Cerebellar cortex (tissue), 1 donor: ENCODE measurements around the gene PHF1.

Source experiments
- DNase-seq: peaks from one replicate; pipeline ENCODE4 v3.0.0-alpha.2; 2015; ENCODE audit warnings: low spot score

PHF1 gene

DNA sequence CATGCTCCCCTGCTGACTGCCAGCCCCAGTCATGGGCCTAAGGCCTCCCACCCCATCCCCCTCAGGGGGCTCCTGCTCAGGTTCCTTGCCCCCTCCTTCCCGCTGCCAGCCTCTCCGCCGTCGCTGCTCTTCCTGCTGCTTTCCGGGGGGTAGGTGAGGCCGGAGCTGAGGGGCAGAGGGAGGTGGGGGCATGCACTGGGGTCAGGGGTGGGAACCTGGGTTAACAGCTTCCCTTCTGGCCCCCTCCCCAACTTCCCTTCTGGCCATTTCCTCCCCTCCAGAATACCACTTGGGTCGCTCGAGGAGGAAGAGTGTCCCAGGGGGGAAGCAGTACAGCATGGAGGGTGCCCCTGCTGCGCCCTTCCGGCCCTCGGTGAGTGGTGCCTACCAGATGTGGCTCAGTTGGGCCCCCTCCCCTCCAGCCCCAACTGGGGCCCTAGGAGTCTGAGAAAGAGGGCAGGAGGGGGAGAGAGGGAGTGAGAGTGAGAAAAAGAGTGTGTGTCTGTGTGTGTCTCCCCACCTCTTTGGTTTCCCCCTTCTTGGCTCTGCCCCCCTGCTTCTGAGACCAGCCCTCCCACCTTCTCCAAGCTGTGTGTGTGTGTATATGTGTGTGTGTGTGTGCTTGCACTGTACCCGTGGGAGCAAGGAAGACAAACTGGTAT lies 21.2 kb downstream of the PHF1 start:
- DNase-seq: no peak

DNA sequence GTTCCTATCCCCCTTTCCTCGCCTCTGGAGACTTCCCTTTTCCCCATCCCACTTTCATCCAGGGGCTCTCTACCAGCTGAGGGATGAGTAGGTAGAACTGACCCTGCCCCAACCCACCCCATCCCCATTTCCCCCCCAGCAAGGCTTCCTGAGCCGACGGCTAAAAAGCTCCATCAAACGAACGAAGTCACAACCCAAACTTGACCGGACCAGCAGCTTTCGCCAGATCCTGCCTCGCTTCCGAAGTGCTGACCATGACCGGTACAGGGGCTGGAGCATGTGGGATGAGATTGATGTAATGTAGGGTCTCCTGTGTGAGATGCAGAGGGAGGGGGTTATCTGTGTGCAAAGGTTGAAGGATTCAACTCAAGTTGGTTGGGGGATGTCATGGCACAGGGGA lies 21.7 kb downstream of the PHF1 start:
- no peak for DNase-seq

DNA sequence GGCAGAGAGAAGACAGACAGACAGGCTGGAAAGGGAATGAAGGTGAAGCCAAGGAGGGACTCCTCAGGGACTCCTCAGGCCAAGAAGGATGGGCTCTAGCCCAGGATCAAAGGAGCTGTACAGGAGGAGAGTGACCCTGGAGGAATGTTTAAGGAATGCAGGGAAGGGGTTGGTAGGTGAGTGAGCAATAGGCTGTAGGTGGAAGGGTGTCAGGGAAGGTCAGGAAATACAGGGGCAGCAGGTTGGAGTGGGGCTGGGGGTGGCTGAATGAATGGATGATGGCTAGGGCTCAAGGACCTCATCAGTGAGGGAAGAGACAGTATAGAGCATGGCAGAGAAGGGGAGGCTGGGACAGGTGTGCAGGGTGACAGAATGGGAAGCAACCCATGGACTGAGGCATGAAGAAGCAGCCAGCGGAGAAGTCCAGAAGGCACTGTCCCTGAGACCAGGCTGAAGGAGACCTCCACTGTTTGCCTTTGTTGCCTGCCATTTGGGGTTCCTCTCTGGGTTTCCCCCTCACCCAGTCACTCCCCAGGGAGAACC lies 22.3 kb downstream of the PHF1 start:
- no peak for DNase-seq

DNA sequence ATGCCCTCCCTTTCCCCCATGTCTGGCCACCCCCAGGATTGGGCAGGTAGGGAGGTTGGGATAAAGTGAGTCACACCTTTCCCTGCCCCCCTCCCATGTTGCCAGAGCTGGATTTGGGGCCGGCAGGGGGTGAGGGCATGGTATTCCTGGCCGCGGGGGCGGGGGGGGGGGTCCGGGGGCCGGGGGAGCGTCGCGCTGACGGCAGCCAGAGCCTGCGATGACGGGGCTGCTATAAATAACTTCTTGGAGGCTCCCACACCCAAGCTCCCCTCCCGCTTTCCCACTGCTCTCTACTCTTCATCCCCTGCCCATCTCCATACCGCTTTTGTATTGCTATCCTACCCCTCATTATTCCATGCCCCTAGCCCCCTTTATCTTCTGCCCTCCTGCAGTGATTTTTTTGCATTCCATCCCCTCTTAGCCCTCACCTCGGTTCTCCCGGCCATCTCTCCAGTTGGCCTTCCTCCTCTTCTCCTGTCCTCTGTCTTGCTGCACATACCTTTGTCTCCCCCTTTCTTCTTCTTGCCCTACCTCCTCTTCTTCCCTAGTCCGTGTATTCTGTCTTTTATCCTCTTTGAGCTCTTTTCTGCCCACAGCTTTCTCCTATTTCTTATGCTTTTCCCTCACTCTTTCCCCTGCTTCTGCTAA lies 22.9 kb downstream of the PHF1 start:
- no peak for DNase-seq

DNA sequence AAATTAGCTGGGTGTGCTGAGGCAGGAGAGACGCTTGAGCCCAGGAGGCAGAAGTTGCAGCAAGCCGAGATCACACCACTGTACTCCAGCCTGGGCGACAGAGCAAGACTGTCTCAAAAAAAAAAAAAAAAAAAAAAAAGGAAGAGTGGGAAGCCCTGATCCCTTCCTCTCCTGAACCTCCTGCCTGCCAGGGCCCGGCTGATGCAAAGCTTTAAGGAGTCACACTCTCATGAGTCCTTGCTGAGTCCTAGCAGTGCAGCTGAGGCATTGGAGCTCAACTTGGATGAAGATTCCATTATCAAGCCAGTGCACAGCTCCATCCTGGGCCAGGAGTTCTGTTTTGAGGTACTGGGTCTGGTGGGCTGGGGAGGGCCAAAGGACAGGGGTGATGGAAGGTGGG lies 24.1 kb downstream of the PHF1 start:
- DNase-seq: no peak

DNA sequence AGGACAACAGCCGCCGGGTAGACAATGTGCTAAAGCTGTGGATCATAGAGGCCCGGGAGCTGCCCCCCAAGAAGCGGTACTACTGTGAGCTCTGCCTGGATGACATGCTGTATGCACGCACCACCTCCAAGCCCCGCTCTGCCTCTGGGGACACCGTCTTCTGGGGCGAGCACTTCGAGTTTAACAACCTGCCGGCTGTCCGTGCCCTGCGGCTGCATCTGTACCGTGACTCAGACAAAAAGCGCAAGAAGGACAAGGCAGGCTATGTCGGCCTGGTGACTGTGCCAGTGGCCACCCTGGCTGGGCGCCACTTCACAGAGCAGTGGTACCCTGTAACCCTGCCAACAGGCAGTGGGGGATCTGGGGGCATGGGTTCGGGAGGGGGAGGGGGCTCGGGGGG lies 26.9 kb downstream of the PHF1 start:
- no peak for DNase-seq

DNA sequence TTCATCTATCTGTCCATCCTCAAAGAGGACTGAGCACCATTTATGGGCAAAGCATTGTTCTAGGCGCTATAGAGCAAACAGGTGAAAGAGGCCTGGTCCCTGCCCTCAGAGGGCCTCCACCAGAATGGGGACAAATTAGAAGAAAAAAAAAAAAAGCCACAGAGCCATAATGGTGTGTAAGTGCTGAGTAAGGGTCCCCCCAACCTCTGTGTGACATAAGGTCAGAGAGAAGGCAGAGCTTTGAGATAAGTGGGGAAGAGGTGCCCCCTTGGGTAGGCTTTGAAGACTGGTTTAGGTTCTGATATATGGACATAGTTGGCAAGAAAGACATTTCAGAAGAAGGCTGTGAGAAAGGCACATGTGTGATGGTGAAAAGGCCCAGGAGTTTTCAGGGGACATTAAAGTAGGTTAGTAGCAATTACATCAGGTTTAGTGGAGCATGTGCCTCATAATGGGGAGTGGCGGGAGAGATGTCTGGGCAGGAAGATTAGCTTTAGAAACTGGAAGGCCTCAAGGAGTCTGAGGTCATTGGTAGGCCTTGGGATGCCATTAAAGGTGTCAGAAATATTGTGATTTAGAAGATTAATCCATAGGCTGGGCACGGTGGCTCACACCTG lies 28.3 kb downstream of the PHF1 start:
- DNase-seq: no peak

DNA sequence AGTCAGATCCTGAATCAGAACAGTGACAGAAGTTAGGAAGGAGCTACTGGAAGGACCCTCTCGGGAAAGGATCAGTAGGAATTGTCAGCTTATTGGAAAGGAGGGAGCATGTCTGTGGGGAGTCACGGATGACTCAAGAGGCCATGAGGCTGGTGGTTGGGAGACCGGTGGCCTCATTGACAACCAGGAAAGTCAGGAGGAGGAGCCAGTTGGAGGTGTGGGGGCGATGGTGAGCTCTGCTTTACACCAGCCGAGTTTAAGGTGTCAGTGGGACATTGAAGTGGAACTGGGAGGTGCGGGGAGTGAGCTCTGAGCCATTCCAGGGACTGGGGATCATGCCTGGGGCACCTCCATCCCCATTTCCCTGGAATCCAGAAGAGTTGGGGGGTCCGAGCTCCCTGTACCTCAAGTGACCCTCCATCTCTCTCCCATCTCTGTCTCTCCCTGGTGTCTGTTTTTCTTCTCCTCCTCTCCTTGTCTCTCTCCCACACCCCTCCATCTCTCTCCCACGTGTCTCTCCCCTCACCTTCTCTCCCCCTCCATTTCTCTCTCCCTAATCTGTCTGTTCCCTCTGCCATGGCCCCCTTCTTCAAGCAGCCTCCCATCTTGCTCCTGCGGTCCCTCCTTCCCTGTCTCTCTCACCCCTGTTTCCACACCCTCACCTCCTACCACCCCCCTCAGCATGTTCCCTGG lies 29.3 kb downstream of the PHF1 start:
- no peak for DNase-seq

DNA sequence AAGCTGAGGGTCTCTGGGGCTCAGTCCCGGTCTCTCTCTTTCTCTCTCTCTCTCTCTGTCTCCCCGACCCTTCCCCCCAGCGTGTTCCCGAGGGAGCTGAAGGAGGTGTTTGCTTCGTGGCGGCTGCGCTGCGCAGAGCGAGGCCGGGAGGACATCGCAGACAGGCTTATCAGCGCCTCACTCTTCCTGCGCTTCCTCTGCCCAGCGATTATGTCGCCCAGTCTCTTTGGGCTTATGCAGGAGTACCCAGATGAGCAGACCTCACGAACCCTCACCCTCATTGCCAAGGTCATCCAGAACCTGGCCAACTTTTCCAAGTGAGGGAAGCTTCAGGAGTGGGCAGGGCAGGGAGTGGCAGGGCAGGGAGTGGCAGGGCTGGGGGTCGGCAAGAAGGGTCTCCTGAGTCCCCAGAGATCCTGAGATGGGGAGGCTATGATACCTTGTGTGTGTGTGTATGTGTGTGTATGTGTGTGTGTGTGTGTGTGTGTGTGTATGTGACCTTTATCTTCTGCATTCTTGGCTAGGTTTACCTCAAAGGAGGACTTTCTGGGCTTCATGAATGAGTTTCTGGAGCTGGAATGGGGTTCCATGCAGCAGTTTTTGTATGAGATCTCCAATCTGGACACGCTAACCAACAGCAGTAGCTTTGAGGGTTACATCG lies 30.0 kb downstream of the PHF1 start:
- DNase-seq: no peak

DNA sequence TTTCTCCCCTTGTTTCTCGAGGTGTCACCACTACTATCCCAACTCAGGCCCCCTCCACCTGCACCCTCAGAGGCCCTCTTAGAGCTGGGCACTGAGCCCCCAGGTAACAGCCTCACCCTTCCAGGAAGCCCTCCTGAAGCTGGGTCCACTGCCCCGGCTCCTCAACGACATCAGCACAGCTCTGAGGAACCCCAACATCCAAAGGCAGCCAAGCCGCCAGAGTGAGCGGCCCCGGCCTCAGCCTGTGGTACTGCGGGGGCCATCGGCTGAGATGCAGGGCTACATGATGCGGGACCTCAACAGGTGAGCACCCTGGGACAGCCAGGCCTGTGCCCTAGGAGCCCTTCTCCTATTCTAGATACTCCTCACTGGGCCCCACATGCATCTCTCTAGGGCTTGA lies 30.6 kb downstream of the PHF1 start:
- DNase-seq: no peak

DNA sequence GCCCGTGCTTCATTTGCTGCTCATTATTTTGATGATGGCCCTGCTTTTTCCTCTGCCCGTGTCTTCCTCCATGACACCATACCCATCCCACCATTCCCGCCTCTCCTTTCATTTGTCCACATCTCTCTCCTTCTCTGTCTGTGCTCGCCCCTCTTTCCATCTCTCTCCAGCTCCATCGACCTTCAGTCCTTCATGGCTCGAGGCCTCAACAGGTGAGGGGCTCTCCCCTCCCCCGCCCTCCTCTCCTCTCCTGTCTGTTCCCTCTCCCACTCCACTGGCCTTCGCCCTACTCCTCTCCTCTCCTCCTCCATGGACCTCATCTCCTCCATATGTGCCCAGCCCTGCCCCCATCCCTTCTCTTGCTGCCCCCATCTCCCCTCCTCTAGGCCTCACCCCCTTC lies 31.5 kb downstream of the PHF1 start:
- DNase-seq: no peak

DNA sequence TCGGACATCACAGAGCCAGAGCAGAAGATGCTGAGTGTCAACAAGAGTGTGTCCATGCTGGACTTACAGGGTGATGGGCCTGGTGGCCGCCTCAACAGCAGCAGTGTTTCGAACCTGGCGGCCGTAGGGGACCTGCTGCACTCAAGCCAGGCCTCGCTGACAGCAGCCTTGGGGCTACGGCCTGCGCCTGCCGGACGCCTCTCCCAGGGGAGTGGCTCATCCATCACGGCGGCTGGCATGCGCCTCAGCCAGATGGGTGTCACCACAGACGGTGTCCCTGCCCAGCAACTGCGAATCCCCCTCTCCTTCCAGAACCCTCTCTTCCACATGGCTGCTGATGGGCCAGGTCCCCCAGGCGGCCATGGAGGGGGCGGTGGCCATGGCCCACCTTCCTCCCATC lies 32.2 kb downstream of the PHF1 start:
- DNase-seq: no peak

DNA sequence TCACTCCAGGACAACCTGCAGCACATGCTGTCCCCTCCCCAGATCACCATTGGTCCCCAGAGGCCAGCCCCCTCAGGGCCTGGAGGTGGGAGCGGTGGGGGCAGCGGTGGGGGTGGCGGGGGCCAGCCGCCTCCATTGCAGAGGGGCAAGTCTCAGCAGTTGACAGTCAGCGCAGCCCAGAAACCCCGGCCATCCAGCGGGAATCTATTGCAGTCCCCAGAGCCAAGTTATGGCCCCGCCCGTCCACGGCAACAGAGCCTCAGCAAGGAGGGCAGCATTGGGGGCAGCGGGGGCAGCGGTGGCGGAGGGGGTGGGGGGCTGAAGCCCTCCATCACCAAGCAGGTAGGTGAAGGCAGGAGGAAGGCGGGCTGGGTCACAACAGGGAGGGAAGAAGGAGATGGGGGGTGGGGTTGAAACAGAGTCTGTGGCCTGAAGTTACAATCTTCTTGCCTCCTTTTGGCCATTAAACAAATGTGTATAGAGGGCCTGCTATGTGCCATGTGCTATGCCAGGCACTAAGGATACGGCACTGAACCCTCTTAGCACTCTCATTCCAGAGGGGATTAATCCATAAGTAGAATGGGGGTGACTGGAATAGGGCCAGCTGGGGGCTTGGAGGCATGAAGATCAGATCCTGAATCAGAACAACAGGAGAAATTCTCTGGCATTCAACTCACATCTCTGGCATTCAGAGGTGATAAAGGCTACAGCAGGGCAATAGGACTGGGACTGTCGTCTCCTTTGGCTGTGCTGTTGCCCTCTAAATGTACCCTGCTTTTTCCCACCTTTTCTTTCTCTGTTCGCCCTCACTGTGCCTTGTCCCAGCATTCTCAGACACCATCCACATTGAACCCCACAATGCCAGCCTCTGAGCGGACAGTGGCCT lies 33.0 kb downstream of the PHF1 start:
- no peak for DNase-seq

DNA sequence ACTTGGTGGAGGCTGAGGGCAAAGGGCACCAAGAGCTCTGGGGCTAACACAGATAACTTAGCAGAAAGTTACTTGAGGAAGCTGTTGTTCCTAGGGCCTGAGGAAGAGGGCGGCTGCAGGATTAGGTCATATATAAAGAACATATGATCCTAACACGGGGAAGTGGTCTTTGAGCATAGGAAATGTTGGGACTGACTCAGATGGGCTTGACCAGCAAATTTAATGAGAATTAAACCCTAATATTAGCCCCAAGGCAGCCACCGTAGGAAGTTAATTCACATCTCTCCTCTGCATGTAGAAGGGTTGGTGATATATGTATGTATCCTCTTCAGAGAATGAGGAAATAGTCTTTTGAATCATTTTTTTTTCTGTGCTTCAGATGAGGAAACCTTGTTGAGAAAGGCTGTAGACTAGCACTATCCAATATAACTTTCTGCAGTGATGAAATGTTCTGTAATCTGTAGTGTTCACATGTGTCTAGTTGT lies 34.3 kb downstream of the PHF1 start:
- DNase-seq: no peak

DNA sequence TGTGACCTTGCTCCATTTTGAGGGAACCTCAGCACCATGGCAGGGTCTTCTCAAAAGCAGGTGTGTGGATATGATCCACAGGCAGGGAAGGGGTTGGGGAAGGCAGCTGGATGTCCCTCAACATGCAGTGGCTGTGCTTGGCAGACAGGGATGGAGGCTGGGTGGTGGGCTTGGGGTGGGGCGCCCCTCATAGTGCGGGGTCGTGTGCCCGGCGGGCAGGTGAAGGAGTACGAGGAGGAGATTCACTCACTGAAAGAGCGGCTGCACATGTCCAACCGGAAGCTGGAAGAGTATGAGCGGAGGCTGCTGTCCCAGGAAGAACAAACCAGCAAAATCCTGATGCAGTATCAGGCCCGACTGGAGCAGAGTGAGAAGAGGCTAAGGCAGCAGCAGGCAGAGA lies 35.5 kb downstream of the PHF1 start:
- no peak for DNase-seq

DNA sequence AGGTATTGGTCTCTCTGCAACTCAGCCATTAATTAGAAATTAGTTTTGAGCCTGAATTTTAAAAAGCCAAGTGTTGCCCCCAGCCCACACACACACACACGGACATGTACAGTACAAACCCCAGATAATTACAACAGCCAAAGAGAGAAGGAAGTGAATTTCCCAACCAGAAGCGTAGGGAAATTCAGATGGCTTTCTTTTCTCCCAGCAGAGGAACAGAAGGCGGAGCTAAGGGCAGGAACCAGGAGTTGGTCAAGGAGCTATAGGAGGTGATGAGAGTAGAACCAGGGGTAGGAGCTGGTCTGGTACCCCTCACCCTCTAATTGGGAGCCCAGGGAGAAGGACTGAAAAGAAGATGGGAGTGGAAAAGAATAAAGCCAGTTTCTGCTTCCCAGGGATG lies 39.6 kb downstream of the PHF1 start:
- no peak for DNase-seq

DNA sequence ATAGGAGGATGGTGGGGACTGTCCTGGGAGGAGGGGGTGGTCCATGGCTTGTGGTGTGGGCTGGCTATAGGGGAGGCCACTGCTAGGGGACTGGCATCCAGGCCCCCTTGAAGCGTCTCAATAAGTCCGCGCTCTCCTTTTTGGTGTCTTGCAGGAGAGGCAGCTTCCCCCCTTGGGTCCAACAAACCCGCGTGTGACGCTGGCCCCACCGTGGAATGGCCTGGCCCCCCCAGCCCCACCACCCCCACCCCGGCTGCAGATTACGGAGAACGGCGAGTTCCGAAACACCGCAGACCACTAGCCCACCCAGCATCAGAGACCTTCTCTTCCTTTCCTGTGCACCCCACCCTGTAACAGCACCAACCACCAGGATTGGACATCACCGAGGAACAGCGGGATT lies 40.8 kb downstream of the PHF1 start:
- no peak for DNase-seq

DNA sequence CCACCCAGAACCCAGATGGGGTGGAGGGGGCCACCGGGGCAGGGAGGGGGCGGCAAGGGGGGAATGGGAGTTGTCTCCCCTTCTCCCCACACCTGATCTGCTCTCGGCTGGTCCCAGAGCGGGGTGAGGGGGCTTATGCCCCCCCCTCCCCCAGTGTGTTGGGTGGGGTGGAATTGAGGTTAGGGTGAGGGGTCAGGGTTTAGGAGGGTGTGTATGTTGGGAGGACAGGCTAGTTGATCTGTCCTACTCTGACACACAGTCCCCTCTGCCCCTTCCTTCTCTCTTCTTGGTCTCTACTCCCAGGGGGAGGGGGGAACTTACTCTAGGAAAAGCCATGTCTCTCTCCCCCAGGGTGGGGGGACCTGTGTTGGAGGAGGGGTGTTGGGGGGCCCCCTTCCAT lies 41.7 kb downstream of the PHF1 start:
- DNase-seq: no peak

DNA sequence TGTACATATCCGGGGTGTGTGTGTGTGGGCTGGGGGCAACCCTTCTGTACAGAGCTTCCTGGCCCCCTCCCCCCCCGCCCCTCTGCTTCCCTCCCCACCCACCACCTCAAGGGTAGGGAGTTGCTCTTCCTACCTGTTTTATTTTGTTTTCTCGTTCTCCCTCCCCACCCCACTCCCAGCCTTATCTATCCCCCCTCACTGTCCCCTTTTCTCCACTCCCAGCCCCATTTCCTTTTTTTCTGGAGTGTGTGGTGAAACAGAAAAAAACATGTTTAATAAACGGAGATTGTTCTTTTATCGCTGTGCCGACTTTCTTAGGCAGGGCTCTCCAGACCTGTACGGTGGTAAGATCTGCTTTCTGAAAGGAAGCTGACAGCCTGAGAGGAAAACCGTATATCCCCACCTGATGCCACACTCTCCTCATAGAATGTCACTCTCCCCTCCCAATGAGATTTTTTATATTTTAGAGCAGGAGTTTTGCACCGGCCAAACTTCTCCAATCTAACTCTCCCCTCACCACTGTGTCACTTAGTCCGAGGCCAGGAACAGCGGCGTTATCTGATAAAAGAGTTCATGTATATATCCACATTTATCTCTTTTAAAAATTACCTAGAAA lies 42.7 kb downstream of the PHF1 start:
- no peak for DNase-seq
